D341Med (cell line): ENCODE data around the gene BCCIP.

ENCODE experiments used
- DNase-seq: peaks from one replicate; pipeline ENCODE4 v3.0.0; 2012; ENCODE audit warnings: low spot score

BCCIP gene

GRCh38 chr10:125844751-125845221 is 21.4 kb downstream of the BCCIP start:
- no peak for DNase-seq

DNA sequence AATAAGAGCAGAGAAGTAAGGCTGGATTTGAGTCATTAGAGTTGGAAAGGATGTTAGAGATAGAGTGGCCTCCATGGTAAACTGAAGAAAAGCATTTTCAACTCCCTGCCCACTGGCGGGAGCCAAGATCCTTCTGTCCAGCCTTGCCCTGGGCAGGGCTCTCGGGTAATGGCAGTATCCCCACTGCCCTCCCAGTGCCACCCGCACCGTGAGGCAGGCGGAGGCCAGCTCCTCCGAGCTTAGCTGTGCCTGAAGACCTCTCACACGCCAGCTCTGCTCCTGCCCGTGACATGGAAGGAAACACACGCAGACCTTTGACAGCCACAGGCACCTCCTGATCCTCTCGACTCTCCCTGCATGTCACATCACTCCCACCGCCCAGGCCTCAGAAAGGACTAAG is 22.3 kb downstream of the BCCIP start:
- DNase-seq: no peak

GRCh38 chr10:125846894-125847293 is 23.5 kb downstream of the BCCIP start:
- DNase-seq: no peak

DNA sequence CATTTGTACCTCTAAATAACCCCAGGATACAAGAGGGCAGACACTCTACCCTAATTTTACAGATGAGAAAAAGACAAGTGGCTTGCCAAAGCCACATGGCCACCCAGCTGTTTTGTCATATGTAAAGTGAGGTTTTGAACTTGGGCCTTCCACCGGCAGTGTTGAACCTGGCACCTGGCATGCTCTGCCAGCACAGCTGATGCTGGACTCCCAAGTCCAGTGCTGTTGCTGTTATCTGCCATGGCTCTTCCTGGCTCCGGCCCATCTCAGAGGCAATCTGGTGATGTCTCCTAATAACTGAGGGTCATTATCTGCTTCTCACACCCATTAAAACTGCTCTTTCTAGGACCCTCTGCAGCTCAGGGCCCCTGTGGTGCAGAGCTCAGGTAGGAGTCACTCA is 25.0 kb downstream of the BCCIP start:
- no peak for DNase-seq

DNA sequence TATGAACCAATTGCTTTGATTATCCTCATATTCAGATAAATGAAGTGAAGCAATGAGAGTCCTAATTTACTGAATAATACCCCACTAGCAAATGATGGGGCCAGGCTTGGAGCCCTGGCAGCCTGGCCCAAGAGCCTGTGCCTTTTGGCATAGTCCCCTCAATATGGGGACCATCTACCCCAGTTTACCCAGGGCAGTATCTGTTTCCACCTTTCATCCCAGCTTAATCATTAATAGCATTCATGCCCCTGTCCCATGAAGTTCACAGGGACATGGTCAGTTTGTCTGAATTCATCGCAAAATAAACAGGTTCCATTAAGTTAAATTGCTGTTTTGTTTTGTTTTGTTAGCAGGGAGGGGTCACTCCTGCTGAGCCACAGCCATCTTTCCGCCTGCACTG is 25.5 kb downstream of the BCCIP start:
- no peak for DNase-seq

DNA sequence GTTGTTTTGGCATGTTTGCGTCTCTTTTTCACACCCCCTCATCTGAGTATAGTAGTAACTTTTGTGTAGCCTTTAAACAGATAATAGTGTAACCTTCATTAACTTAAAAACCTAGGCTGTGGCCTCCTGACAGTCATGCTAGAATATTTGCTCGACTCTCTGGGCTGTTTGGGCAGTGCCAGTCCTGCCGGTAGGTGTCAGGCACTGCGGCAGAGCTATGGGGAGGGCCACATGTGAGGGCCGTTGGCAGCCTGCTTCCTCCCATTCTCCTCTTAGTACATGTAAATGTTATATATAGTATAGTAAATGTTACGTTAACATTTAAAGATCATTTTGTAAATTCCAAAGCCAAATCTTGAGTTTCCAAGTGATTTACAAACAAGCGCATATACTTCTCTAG is 26.1 kb downstream of the BCCIP start:
- no peak for DNase-seq

GRCh38 chr10:125850766-125851731 is 27.7 kb downstream of the BCCIP start:
- no peak for DNase-seq

DNA sequence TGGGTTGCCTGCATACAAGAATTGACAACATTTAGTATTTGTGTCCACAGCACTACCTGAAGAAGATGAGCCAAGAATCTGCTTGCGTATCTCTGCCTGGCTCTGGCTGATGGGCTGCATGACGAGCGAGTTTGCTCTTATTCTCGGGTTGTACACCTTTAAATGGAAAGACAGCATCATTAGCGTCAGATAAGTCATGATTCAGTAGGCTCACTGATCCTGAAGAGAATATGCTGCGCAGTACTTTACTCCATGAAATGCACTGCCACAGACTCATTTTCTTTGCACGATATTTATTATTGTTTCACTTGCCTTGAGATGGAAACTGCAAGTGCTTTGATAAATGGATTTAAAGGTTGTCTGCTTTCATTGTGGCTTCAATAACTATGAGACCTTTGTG is 29.1 kb downstream of the BCCIP start:
- DNase-seq: no peak

- DNase-seq: no peak
Measured at GRCh38 chr10:125857185-125857760, 33.9 kb downstream of the BCCIP start.

DNA sequence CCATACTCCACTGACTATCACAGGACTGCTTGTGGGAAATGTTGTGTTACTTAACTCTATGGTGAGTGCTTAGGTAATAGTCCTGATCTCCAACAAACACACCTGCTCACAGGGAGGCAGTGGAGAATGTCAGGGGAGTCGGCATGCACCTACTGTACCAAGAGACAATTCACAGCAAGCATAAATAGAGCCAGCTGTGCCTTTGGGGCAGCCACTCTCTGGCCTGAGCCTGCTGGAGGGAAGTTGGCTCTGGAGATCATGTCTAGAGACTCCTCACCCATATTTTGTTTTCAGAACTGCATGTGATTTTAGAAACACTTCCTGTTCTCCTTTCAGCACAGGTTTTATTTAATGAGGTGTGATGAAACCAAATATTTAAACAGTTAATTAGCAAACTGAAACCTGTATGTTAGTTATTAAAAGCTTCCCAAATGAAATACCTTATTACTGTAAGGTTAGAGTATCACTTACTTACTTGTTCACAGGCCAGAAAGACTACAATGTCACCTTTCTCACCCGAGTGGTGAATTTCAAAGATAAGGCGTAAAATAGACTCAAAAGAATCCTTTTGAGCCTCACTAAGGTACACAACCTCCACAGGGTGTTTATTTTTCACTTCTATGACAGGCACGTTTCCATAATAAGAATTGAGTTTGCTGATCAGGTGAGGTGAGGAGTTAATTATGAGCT is 35.9 kb downstream of the BCCIP start:
- DNase-seq: no peak

- no peak for DNase-seq
Measured at GRCh38 chr10:125865120-125865519, 41.8 kb downstream of the BCCIP start.

- DNase-seq: no peak
Measured at GRCh38 chr10:125866421-125867029, 43.2 kb downstream of the BCCIP start.

DNA sequence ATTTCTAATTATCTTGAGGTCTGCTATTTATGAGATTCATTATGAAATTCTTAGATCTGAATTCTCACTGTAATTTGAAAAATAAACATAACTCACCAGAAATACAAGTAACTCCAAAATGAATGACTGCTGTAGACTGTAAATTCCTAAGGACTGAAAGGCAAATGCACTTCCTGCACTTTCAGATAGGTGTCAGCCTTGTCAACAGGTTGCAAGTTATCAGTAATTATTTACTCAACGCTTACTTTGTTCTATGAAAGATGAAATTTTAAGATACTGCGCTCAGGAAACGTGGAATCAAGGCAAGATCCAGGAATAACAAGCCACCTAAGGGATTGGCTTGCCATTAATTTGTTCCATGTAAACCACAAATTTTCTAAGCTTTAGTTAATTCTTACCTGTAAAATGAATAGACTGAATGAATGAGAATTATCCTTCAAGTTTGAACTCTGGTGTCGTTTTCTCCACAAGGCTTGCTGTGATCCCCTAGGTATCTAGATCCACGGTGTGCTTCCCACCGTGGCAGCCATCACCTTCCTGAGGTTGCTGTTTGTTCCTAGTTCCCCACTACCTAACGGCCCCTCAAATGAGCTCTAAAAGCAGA is 45.1 kb downstream of the BCCIP start:
- peak; percentile 29 for DNase-seq

DNA sequence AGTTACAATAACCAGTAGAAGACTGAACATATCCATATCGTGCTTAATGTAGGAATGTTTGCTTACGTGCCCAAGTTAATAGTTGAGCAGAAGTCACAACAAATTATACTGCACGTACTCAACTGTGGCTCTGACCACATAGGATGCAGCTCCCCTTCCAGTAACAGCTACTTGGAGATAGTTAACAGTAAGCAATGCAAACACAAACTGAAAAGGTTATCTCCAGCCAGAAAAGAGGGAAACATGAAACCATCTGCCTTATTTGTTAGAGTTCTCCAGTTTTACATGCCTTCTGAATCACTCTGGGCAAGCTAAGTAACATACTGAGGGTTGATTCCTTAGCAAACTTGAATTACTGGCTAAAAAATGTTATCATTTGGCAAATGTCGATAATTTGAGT is 48.0 kb downstream of the BCCIP start:
- no peak for DNase-seq

DNA sequence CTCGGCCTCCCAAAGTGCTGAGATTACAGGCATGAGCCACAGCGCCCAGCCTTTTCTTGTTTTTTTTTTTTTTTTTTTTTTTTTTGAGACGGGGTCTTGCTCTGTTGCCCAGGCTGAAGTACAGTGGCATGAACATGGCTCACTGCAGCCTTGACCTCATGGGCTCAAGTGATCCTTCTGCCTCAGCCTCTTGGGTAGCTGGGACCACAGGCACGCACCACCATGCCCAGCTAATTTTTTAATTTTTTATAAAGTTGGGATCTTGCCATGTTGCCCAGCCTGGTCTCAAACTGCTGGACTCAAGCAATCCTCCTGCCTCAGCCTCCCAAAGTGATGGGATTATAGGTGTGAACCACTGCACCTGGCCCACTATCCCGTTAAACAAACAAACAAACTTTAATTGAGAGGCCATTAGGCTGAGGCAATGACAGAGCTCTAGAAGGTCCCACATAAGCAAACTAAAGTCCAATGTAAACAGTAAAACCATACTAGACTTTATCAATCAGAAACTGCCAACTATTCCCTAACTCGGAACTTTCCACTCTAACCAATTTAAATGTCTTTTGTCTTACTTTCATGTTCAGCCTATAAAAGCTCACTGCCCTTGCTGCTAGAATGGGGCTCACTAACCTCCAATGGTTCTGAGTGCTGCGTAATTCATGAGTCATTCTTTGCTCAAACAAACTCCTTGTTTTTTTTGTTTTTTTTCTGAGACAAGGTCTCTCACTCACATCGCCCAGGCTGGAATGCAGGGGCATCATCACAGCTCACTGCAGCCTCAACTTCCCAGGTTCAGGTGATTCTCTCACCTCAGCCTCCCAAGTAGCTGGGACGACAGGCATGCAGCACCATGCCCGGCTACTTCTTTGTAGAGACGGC is 55.9 kb downstream of the BCCIP start:
- DNase-seq: no peak

DNA sequence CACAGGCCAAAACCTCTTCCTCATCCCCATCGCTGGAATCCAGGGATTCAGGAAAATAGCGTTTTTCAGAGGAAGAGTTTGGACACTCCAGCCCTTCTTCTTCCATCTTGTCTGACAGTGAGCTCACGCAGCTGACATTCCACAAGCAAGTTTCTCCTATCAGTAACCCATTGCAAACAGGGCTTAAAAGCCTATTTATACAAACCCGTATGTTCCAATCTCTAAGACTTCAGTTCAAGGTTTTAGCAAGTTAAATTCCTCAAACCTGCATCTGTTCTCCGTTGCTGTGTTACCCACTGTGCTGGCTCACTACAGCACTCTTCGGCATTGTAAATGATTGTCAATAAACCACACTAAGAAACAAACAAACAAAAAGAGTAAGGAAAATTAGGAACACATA is 57.4 kb downstream of the BCCIP start:
- no peak for DNase-seq

DNA sequence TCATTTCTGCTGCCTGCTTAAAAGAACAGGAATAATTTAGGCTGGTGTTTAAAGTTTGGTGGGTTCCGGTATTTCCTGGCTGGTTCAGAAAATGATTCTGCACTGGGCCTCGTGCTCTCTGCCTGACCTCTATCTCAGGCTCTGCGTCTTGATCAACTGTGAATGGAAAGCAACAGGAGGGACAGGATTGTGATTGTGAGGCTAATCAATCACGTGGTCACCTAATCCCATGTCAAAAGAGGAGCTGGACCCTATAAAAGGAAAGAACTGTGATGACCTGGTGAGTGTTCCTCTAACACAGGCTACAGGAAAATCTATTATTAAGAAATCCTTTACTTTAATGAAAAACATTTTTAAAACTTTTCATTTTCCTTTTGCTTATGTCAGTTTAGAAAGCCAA is 57.8 kb downstream of the BCCIP start, which contains the start of gene DHX32:
Gene DHX32, minus strand, starts transcription at position 101 of the 400 bp plus-strand sequence. CDS start 468 bp downstream, outside the sequence.
- DNase-seq: no peak

- DNase-seq: no peak
Measured at GRCh38 chr10:125882596-125882995, 59.2 kb downstream of the BCCIP start.

GRCh38 chr10:125883211-125883610 is 59.9 kb downstream of the BCCIP start:
- DNase-seq: no peak
